Naive thymus-derived CD4-positive, alpha-beta T cell (primary cell): ENCODE results near the gene CDH23. TPM values are rescaled to one million over a fixed set of nuclear protein-coding genes. Genes with fewer than 3 reads are reported as not detected.

Experiments used
- ATAC-seq: fragments of 150-1000 bp; cut with Tn5 transposase; 2 replicates; pipeline ENCODE4 v1.10.0; 2021; ENCODE audit warnings: mild to moderate bottlenecking, moderate library complexity
- CTCF ChIA-PET: fragments of 350-600 bp; sonication (Branson Sonifier 250); formaldehyde crosslinking; loops from one replicate; lab custom pipeline; 2021; ENCODE audit warnings: antibody characterized with exemption; lab: Charles Lee
- POLR2A ChIA-PET: fragments of 350-600 bp; sonication (Branson Sonifier 250); formaldehyde crosslinking; loops from one replicate; lab custom pipeline; 2021; ENCODE audit warnings: antibody characterized with exemption, inconsistent platforms; lab: Charles Lee
- DNase-seq, 9 donors: peaks; one replicate each; pipeline versions ENCODE4 v3.0.0 to v3.0.0-alpha.2; 2020 to 2022; ENCODE audit warnings: mixed read lengths in 1 of 9
- H3K27ac ChIP-seq: one replicate; pipeline ENCODE4 v1.7.0; 2013; ENCODE audit warnings: mild to moderate bottlenecking, low read depth, low read length, moderate library complexity
- H3K27me3 ChIP-seq, 2 donors: one replicate each; pipeline ENCODE4 v1.7.0; 2013; ENCODE audit warnings: low read length in 2 of 2, mild to moderate bottlenecking in 2 of 2, moderate library complexity in 2 of 2; ENCODE audit not compliant: control insufficient read depth in 2 of 2, insufficient read depth in 2 of 2
- H3K36me3 ChIP-seq, 3 experiments: 1 replicate in 2 of 3; 2 replicates in 1 of 3; pipeline ENCODE4 v1.7.0; 2013; ENCODE audit warnings: low read length in 3 of 3, mild to moderate bottlenecking in 3 of 3, moderate library complexity in 1 of 3; ENCODE audit not compliant: insufficient read depth in 3 of 3, control insufficient read depth in 2 of 3
- H3K4me1 ChIP-seq, 2 donors: one replicate each; pipeline ENCODE4 v1.7.0; 2013; ENCODE audit warnings: low read length in 2 of 2, mild to moderate bottlenecking in 2 of 2, moderate library complexity in 1 of 2; ENCODE audit not compliant: control insufficient read depth in 2 of 2, insufficient read depth in 2 of 2
- H3K4me3 ChIP-seq: 2 replicates; pipeline ENCODE4 v1.7.0; 2013; ENCODE audit warnings: mild to moderate bottlenecking, low read length
- H3K9me3 ChIP-seq, 3 experiments: 1 replicate in 2 of 3; 2 replicates in 1 of 3; pipeline ENCODE4 v1.7.0; 2013; ENCODE audit warnings: low read length in 3 of 3; ENCODE audit not compliant: control insufficient read depth in 2 of 3
- H3K27ac Mint-ChIP-seq, 9 donors: one replicate each; pipeline ENCODE4 v1.8.0; 2020 to 2022; ENCODE audit warnings: mixed read lengths in 9 of 9, mild to moderate bottlenecking in 8 of 9, moderate library complexity in 5 of 9, inconsistent platforms in 2 of 9
- H3K27me3 Mint-ChIP-seq, 5 donors: one replicate each; pipeline ENCODE4 v1.8.0; 2021 to 2022; ENCODE audit warnings: mixed read lengths in 5 of 5, mild to moderate bottlenecking in 1 of 5
- H3K36me3 Mint-ChIP-seq, 5 donors: one replicate each; pipeline ENCODE4 v1.8.0; 2020 to 2022; ENCODE audit warnings: mixed read lengths in 5 of 5, mild to moderate bottlenecking in 3 of 5, inconsistent platforms in 1 of 5
- H3K4me1 Mint-ChIP-seq, 7 donors: one replicate each; pipeline ENCODE4 v1.8.0; 2020 to 2022; ENCODE audit warnings: mixed read lengths in 7 of 7, mild to moderate bottlenecking in 3 of 7, inconsistent platforms in 1 of 7
- H3K4me3 Mint-ChIP-seq, 10 donors: one replicate each; pipeline ENCODE4 v1.8.0; 2020 to 2022; ENCODE audit warnings: mild to moderate bottlenecking in 10 of 10, mixed read lengths in 10 of 10, moderate library complexity in 6 of 10, inconsistent platforms in 2 of 10
- H3K9me3 Mint-ChIP-seq, 11 donors: one replicate each; pipeline ENCODE4 v1.8.0; 2020 to 2022; ENCODE audit warnings: mixed read lengths in 11 of 11, mild to moderate bottlenecking in 4 of 11, inconsistent platforms in 1 of 11, moderate library complexity in 1 of 11
- intact Hi-C, 2 donors: fragments of 100-400 bp; cut with micrococcal nuclease; formaldehyde crosslinking; loops; one replicate each; pipeline ENCODE4 v1.15.1; 2023
- polyA plus RNA-seq, 2 donors: library from polyadenylated mRNA; unstranded; fragments of 300-500 nt; fragmentation: Illumina TruSeq; gene quantifications; one replicate each; pipeline ENCODE4 v1.2.3, GENCODE V29; 2021
- total RNA-seq, 6 experiments: library from RNA in 5 of 6; stranded (reverse) in 5 of 6; gene quantifications; 1 replicate in 5 of 6; 2 replicates in 1 of 6; pipeline ENCODE4 v1.2.3 and lab custom pipeline; 2021 to 2026

CDH23 gene
- total and polyA plus RNA-seq, 7 experiments from 2014 or later, result 1.1 to 18.3 (median 7.9) TPM

- ATAC-seq (no peak), DNase-seq (no peak)
- H3K4me3 Mint-ChIP-seq, result no peak overlapping the region
- intact Hi-C loops, result no loop called here
- Histone ChIP-seq H3K27me3 (no peaks in the 10 kb centered on the region), H3K4me1 (no peaks in the 10 kb centered on the region), H3K4me3 (no peak overlapping the region), H3K9me3 (no peaks in the 10 kb centered on the region), H3K27ac (no peak overlapping the region), H3K36me3 (no peaks in the 10 kb centered on the region)
- H3K27ac Mint-ChIP-seq, result no peak overlapping the region
- H3K4me1 Mint-ChIP-seq, result no peaks in the 10 kb centered on the region
- H3K27me3 Mint-ChIP-seq, result no peaks in the 10 kb centered on the region
- no peaks in the 10 kb centered on the region for H3K36me3 Mint-ChIP-seq
- H3K9me3 Mint-ChIP-seq, result no peaks in the 10 kb centered on the region
- ChIA-PET CTCF (no interaction called here), POLR2A (no interaction called here)
Observed at GRCh38 chr10:71643904-71644303, 247.2 kb downstream of the CDH23 start.

- no peaks in the 10 kb centered on the region for H3K9me3 Mint-ChIP-seq
- Histone ChIP-seq H3K27ac (no peak overlapping the region), H3K4me1 (no peaks in the 10 kb centered on the region), H3K9me3 (no peaks in the 10 kb centered on the region), H3K36me3 (no peaks in the 10 kb centered on the region), H3K4me3 (no peak overlapping the region), H3K27me3 (no peaks in the 10 kb centered on the region)
- H3K36me3 Mint-ChIP-seq, result no peaks in the 10 kb centered on the region
- ChIA-PET CTCF (no interaction called here), POLR2A (no interaction called here)
- H3K27ac Mint-ChIP-seq, result no peak overlapping the region
- H3K4me1 Mint-ChIP-seq, result no peaks in the 10 kb centered on the region
- no peak overlapping the region for H3K4me3 Mint-ChIP-seq
- no peak for ATAC-seq
- intact Hi-C loops, result no loop called here
- no peak for DNase-seq
- no peaks in the 10 kb centered on the region for H3K27me3 Mint-ChIP-seq
Observed at GRCh38 chr10:71644307-71645180, 247.8 kb downstream of the CDH23 start.

- Mint-ChIP-seq H3K9me3 (no peaks in the 10 kb centered on the region), H3K4me3 (no peak overlapping the region), H3K27me3 (no peaks in the 10 kb centered on the region), H3K27ac (no peak overlapping the region), H3K4me1 (no peaks in the 10 kb centered on the region), H3K36me3 (no peaks in the 10 kb centered on the region)
- DNase-seq (no peak), ATAC-seq (no peak)
- Histone ChIP-seq H3K4me3 (no peak overlapping the region), H3K9me3 (no peaks in the 10 kb centered on the region), H3K36me3 (no peaks in the 10 kb centered on the region), H3K27ac (no peak overlapping the region), H3K27me3 (no peaks in the 10 kb centered on the region), H3K4me1 (no peaks in the 10 kb centered on the region)
- CTCF ChIA-PET, result no interaction called here
- intact Hi-C loops, result no loop called here
- POLR2A ChIA-PET, result no interaction called here
Observed at GRCh38 chr10:71645185-71645584, 248.5 kb downstream of the CDH23 start.

DNA sequence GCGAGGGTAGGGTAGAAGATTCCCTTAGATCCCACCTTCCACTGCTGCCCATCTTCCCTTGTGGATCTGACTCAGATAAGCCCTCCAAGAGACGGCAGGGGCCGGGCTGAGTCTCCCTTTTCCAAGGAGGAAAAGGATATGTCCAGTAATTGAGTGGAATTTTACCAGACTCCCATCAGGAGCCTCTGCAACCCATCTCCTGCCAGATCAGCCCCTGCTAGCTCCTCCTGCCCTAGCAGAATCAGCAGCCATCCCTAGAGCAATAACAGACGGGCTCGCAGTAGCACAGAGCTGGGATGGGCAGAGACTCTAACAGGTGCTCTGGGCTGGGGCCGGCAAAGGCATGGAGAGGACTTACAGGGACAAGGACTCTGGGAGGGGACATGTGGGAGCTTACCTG is 249.3 kb downstream of the CDH23 start:
- no peak overlapping the region for H3K4me3 Mint-ChIP-seq
- no peak overlapping the region for H3K27ac ChIP-seq
- intact Hi-C loops, result no loop called here
- H3K9me3 Mint-ChIP-seq, result no peaks in the 10 kb centered on the region
- ChIA-PET POLR2A (no interaction called here), CTCF (no interaction called here)
- ATAC-seq (no peak), DNase-seq (no peak)
- H3K4me1 ChIP-seq, result no peaks in the 10 kb centered on the region
- no peaks in the 10 kb centered on the region for H3K36me3 ChIP-seq
- peaks cover 0 to 2% (median 0%) of the 10 kb centered on the region in 7 donors for H3K4me1 Mint-ChIP-seq
- no peaks in the 10 kb centered on the region for H3K9me3 ChIP-seq
- H3K36me3 Mint-ChIP-seq, result no peaks in the 10 kb centered on the region
- no peak overlapping the region for H3K27ac Mint-ChIP-seq
- H3K27me3 ChIP-seq, result no peaks in the 10 kb centered on the region
- H3K4me3 ChIP-seq, result no peak overlapping the region
- H3K27me3 Mint-ChIP-seq, result no peaks in the 10 kb centered on the region

DNA sequence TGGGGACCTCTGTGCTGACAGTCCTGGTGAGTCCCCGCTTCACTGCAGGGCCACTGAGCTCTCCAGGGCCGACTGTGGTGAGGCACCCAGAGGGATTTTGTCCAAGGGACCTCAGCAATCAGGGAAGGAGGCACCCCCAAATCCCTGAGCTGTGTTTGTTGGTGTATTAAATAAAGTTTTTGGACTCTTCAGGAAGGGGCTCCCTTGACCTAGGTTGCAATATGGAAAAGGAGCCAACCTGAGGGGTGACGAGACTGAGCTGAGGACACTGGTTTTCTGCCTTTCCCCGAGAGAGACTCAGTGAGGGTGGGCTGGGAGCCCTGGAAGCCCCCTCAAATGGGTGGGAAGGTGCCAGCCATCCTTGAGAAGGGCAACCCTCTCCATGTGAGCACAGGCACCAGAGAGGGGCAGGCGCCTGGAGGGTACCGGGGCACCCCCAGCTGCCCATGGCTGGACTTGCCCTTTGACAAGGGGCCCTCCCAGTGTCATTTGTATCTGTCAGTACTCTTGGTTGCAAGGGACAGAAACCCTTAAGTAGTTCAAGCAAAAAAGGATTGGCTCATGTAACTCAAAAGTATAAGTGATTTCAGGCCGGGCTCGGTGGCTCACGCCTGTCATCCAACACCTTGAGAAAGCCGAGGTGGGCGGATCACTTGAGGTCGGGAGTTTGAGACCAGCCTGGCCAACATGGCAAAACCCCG is 250.0 kb downstream of the CDH23 start:
- DNase-seq (no peak), ATAC-seq (no peak)
- intact Hi-C loops, result no loop called here
- Histone ChIP-seq H3K27me3 (no peaks in the 10 kb centered on the region), H3K9me3 (no peaks in the 10 kb centered on the region), H3K27ac (no peak overlapping the region), H3K4me3 (no peak overlapping the region), H3K36me3 (no peaks in the 10 kb centered on the region), H3K4me1 (no peaks in the 10 kb centered on the region)
- ChIA-PET CTCF (interaction anchor here (0.5 kb wide), 1 partner anchor 167 kb away, joined by 4 read pairs; no protein-coding TSS in a partner anchor), POLR2A (no interaction called here)
- Mint-ChIP-seq H3K36me3 (no peaks in the 10 kb centered on the region), H3K27ac (no peak overlapping the region), H3K9me3 (no peaks in the 10 kb centered on the region), H3K4me3 (no peak overlapping the region), H3K27me3 (no peaks in the 10 kb centered on the region), H3K4me1 (peaks cover 0 to 2% (median 0%) of the 10 kb centered on the region in 7 donors)

DNA sequence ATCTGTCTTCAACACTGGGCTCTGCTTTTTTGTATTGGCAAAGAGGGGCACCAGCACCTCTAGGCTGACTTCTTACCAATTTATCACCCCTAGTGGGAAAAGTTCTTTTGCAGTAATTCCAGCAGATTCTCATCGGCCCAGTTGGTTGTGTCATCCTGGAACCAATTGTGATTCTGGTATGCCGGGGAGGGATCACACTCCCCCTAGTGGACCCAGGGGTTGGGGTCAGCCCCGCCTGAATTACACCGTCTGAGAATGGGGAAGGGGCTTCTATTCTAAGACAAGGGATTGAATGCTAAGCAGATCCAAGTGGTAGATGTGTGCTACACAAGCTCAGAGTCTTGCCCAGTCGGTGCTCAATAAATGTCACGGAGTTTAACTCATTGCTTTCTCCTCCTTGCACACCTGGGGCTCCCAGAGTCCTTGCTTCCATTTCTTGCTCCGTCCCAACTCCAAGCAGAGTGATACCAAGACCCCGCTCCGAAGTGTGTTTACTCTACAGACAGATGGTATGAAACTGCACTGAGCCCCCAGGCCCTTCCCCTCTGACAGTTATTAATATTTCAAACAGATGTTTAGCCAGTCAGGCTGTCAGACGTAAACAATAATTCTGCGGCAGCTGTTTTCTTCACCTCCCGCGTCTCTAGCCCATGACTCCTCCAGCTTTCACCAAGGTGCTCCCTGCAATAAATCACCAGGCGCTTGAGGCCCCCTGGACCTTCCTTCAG is 251.0 kb downstream of the CDH23 start:
- ATAC-seq, result no peak
- ChIA-PET POLR2A (no interaction called here), CTCF (interaction anchor here (0.5 kb wide), 1 partner anchor 166 kb away, joined by 4 read pairs; no protein-coding TSS in a partner anchor)
- H3K4me1 ChIP-seq, result no peaks in the 10 kb centered on the region
- no peaks in the 10 kb centered on the region for H3K27me3 ChIP-seq
- Mint-ChIP-seq H3K4me1 (peaks cover 0 to 2% (median 0%) of the 10 kb centered on the region in 7 donors), H3K27ac (no peak overlapping the region), H3K36me3 (no peaks in the 10 kb centered on the region), H3K27me3 (no peaks in the 10 kb centered on the region), H3K9me3 (no peaks in the 10 kb centered on the region), H3K4me3 (no peak overlapping the region)
- no peak for DNase-seq
- no peak overlapping the region for H3K4me3 ChIP-seq
- no peaks in the 10 kb centered on the region for H3K36me3 ChIP-seq
- H3K27ac ChIP-seq, result no peak overlapping the region
- intact Hi-C loops, result no loop called here
- H3K9me3 ChIP-seq, result no peaks in the 10 kb centered on the region
